OCI-LY3 (cell line): ENCODE data around the gene WWOX.

Source experiments
- CTCF ChIP-seq: fragments of 200-600, 300-600 bp; sonication (generic); IDR thresholded peaks from 2 replicates; pipeline ENCODE4 v1.5.1; 2014; ENCODE audit warnings: antibody characterized with exemption, low read length, low read depth
- EZH2phosphoT487 ChIP-seq: fragments of 200-600 bp; shearing (Covaris generic); IDR thresholded peaks from 2 replicates; pipeline ENCODE4 v1.6.1; 2018; ENCODE audit warnings: antibody characterized with exemption, mixed run types, low read depth

- TF ChIP-seq CTCF (no peak), EZH2phosphoT487 (no peak)
Observed at GRCh38 chr16:78176435-78176834, 77.0 kb downstream of the WWOX start.
